CD14-positive monocyte (primary cell): ENCODE results near the gene VMP1. TPM values are rescaled to one million over a fixed set of nuclear protein-coding genes. Genes with fewer than 3 reads are reported as not detected.
A peak's percentile ranks its signal among the peaks of the same experiment; 100 is the strongest.

Experiments used
- DNase-seq, 3 donors: peaks; one replicate each; pipeline ENCODE4 v3.0.0-alpha.2; 2011 to 2022
- H2AFZ ChIP-seq: 2 replicates; pipeline ENCODE4 v1.6.0; 2012; ENCODE audit warnings: mild to moderate bottlenecking, low read depth, low read length, inconsistent platforms; ENCODE audit not compliant: insufficient read depth, poor library complexity, severe bottlenecking
- H3K27ac ChIP-seq, 2 donors: 1 replicate in 1 of 2; 2 replicates in 1 of 2; pipeline ENCODE4 v1.5.1; 2012 to 2013; ENCODE audit warnings: low read length in 2 of 2, control low read depth in 1 of 2, inconsistent platforms in 1 of 2, low read depth in 1 of 2, mild to moderate bottlenecking in 1 of 2
- H3K27me3 ChIP-seq, 2 donors: one replicate each; pipeline versions ENCODE4 v1.6.0 to v1.6.1; 2011 to 2013; ENCODE audit warnings: low read length in 2 of 2; ENCODE audit not compliant: control insufficient read depth in 2 of 2, insufficient read depth in 2 of 2
- H3K36me3 ChIP-seq, 2 donors: replicated peaks in 1 of 2; 1 replicate in 1 of 2; 2 replicates in 1 of 2; pipeline versions ENCODE4 v1.5.1 to v1.6.1; 2012 to 2013; ENCODE audit warnings: low read length in 2 of 2, control low read depth in 1 of 2, inconsistent platforms in 1 of 2, mild to moderate bottlenecking in 1 of 2; ENCODE audit not compliant: insufficient read depth in 2 of 2, control insufficient read depth in 1 of 2
- H3K4me1 ChIP-seq, 2 donors: 1 replicate in 1 of 2; 2 replicates in 1 of 2; pipeline versions ENCODE4 v1.5.1 to v1.6.1; 2012 to 2013; ENCODE audit warnings: low read length in 2 of 2, control low read depth in 1 of 2, inconsistent platforms in 1 of 2, mild to moderate bottlenecking in 1 of 2, moderate library complexity in 1 of 2; ENCODE audit not compliant: insufficient read depth in 2 of 2, control insufficient read depth in 1 of 2
- H3K4me2 ChIP-seq: replicated peaks from 2 replicates; pipeline ENCODE3; 2012; ENCODE audit warnings: low read length, moderate library complexity, mild to moderate bottlenecking; ENCODE audit not compliant: poor library complexity, severe bottlenecking; ENCODE audit errors: extremely low read depth
- H3K4me3 ChIP-seq, 3 experiments: fragments of 200-600 bp in 1 of 3; sonication (generic) in 1 of 3; replicated peaks in 1 of 3; 1 replicate in 2 of 3; 2 replicates in 1 of 3; pipeline ENCODE4 v1.5.1; 2011 to 2013; ENCODE audit warnings: low read length in 3 of 3, mild to moderate bottlenecking in 3 of 3, control low read depth in 2 of 3, low read depth in 2 of 3, inconsistent platforms in 1 of 3, moderate library complexity in 1 of 3
- H3K79me2 ChIP-seq: 2 replicates; pipeline ENCODE4 v1.6.0; 2012; ENCODE audit warnings: mild to moderate bottlenecking, control low read depth, inconsistent platforms, low read length, moderate library complexity; ENCODE audit not compliant: insufficient read depth
- H3K9ac ChIP-seq: 2 replicates; pipeline ENCODE4 v1.6.0; 2017; ENCODE audit warnings: low read length, mild to moderate bottlenecking; ENCODE audit not compliant: insufficient read depth, poor library complexity, severe bottlenecking
- H3K9me3 ChIP-seq, 2 donors: replicated peaks in 1 of 2; 1 replicate in 1 of 2; 2 replicates in 1 of 2; pipeline versions ENCODE4 v1.5.1 to v1.6.1; 2012 to 2013; ENCODE audit warnings: low read length in 2 of 2, control low read depth in 1 of 2; ENCODE audit not compliant: control insufficient read depth in 1 of 2, insufficient read depth in 1 of 2
- H4K20me1 ChIP-seq: 2 replicates; pipeline ENCODE4 v1.6.0; 2012; ENCODE audit warnings: mild to moderate bottlenecking, low read length, control low read depth, moderate library complexity; ENCODE audit not compliant: insufficient read depth
- H3K27ac Mint-ChIP-seq, 7 donors: one replicate each; pipeline ENCODE4 v1.8.0; 2020; ENCODE audit warnings: mild to moderate bottlenecking in 7 of 7, mixed read lengths in 7 of 7, moderate library complexity in 6 of 7, inconsistent platforms in 2 of 7
- H3K27me3 Mint-ChIP-seq, 3 donors: one replicate each; pipeline ENCODE4 v1.8.0; 2021 to 2022; ENCODE audit warnings: low read depth in 3 of 3, mild to moderate bottlenecking in 3 of 3, mixed read lengths in 3 of 3, moderate library complexity in 3 of 3, inconsistent platforms in 1 of 3
- H3K36me3 Mint-ChIP-seq, 2 donors: one replicate each; pipeline ENCODE4 v1.8.0; 2020; ENCODE audit warnings: mixed read lengths in 2 of 2, inconsistent platforms in 1 of 2, mild to moderate bottlenecking in 1 of 2
- H3K4me1 Mint-ChIP-seq: one replicate; pipeline ENCODE4 v1.8.0; 2020; ENCODE audit warnings: mild to moderate bottlenecking, mixed read lengths
- H3K4me3 Mint-ChIP-seq, 2 donors: one replicate each; pipeline ENCODE4 v1.8.0; 2020; ENCODE audit warnings: mild to moderate bottlenecking in 2 of 2, mixed read lengths in 2 of 2, moderate library complexity in 1 of 2
- H3K9me3 Mint-ChIP-seq, 7 donors: one replicate each; pipeline ENCODE4 v1.8.0; 2020 to 2022; ENCODE audit warnings: mixed read lengths in 7 of 7, mild to moderate bottlenecking in 6 of 7, moderate library complexity in 6 of 7, inconsistent platforms in 2 of 7
- CTCF ChIP-seq: fragments of 200-600 bp; IDR thresholded peaks from one replicate; pipeline ENCODE4 v1.8.0; 2022; ENCODE audit warnings: antibody characterized with exemption, mild to moderate bottlenecking
- WGBS: methylation state at CpG from one replicate; pipeline ENCODE4 v1.1.5; 2013; ENCODE audit warnings: missing lambda C conversion rate; ENCODE audit not compliant: insufficient coverage; 5-methylcytosine and 5-hydroxymethylcytosine counted together
- intact Hi-C, 2 donors: fragments of 100-400 bp; cut with micrococcal nuclease; formaldehyde crosslinking; loops; one replicate each; pipeline versions ENCODE4 v1.15.0 to v1.15.1; 2023
- polyA plus RNA-seq, 3 donors: library from polyadenylated mRNA; depleted of rRNA in 1 of 3; unstranded in 2 of 3; stranded (reverse) in 1 of 3; fragments of 300-500 nt in 2 of 3; fragments of >200 nt in 1 of 3; fragmentation: Illumina TruSeq in 2 of 3; gene quantifications; 1 replicate in 2 of 3; 2 replicates in 1 of 3; pipeline ENCODE4 v1.2.3, GENCODE V29; 2012 to 2021

Gene VMP1
- polyA plus RNA-seq, 3 donors = 246 to 511 (median 386) TPM

DNA sequence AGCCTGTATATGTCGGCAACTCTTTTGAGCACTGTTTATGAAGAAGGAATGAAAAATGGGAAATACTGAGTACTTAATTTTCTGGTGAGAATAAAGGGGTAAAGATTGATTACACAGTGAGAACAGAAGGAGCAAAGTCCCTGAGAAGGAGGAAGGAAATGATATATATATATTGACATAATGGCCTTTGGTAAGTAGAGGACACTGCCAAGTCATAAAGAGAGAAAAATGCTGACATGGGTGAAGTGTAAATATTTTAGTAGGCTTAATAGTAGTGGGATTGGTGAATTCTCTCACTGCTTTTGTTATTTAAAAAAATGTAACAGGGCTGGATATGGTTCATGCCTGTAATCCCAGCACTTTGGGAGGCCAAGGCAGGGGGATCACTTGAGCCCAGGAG is 16.2 kb downstream of the VMP1 start:
- Histone ChIP-seq H3K4me3 (peak overlapping the region in 1 of 3 experiments; percentile 47), H3K27me3 (no peaks in the 10 kb centered on the region), H3K27ac (peak overlapping the region; percentile 77 to 82), H3K79me2 (peaks cover 89% of the 10 kb centered on the region), H3K9me3 (no peaks in the 10 kb centered on the region), H3K4me2 (peak overlapping the region; percentile 58), H3K9ac (no peak overlapping the region), H4K20me1 (peaks cover 25% of the 10 kb centered on the region), H2AFZ (no peak overlapping the region), H3K36me3 (peaks cover 4 to 14% of the 10 kb centered on the region in 2 donors), H3K4me1 (peaks cover 62 to 76% of the 10 kb centered on the region in 2 donors)
- peak in 1 of 3 donors; percentile 18 for DNase-seq
- TF ChIP-seq CTCF = no peak
- H3K27me3 Mint-ChIP-seq = peaks cover 0 to 3% (median 0%) of the 10 kb centered on the region in 3 donors
- no peaks in the 10 kb centered on the region for H3K9me3 Mint-ChIP-seq
- intact Hi-C loops = no loop called here
- WGBS = no CpG with 5 or more reads among the region's 1 CpG
- H3K4me1 Mint-ChIP-seq = peaks cover 73% of the 10 kb centered on the region
- peak overlapping the region; percentile 86 to 95 (median 92) for H3K27ac Mint-ChIP-seq
- peak overlapping the region in 1 of 2 donors; percentile 67 for H3K4me3 Mint-ChIP-seq
- H3K36me3 Mint-ChIP-seq = peaks cover 10 to 22% of the 10 kb centered on the region in 2 donors

- H3K9ac ChIP-seq = peak overlapping the region; percentile 17
- H3K4me1 Mint-ChIP-seq = peaks cover 84% of the 10 kb centered on the region
- no CpG with 5 or more reads among the region's 2 CpGs for WGBS
These were observed 18.2 kb downstream of the VMP1 start for GRCh38 chr17:59725691-59726090.

More at GRCh38 chr17:59725691-59726090, 18.2 kb downstream of the VMP1 start:
- Mint-ChIP-seq H3K27ac (peak overlapping the region; percentile 86 to 95 (median 92)), H3K27me3 (peaks cover 0 to 3% (median 0%) of the 10 kb centered on the region in 3 donors), H3K36me3 (peaks cover 5 to 15% of the 10 kb centered on the region in 2 donors), H3K4me3 (peak overlapping the region in 1 of 2 donors; percentile 51), H3K9me3 (no peaks in the 10 kb centered on the region)
- no peaks in the 10 kb centered on the region for H3K9me3 ChIP-seq
- peaks cover 80 to 97% of the 10 kb centered on the region in 2 donors for H3K4me1 ChIP-seq
- H3K27ac ChIP-seq = peak overlapping the region; percentile 76 to 77
- H2AFZ ChIP-seq = no peak overlapping the region
- no peak for TF ChIP-seq CTCF
- peak overlapping the region in 2 of 3 experiments; percentile 12 to 56 for H3K4me3 ChIP-seq
- no peaks in the 10 kb centered on the region for H3K27me3 ChIP-seq
- peaks cover 88% of the 10 kb centered on the region for H3K79me2 ChIP-seq
- H4K20me1 ChIP-seq = peaks cover 5% of the 10 kb centered on the region
- peak; percentile 61 to 90 (median 79) for DNase-seq
- H3K4me2 ChIP-seq = peak overlapping the region; percentile 67
- no peaks in the 10 kb centered on the region for H3K36me3 ChIP-seq
- intact Hi-C loops = no loop called here
